ENCODE data around the gene KCNT1.

The KCNT1 gene

DNA sequence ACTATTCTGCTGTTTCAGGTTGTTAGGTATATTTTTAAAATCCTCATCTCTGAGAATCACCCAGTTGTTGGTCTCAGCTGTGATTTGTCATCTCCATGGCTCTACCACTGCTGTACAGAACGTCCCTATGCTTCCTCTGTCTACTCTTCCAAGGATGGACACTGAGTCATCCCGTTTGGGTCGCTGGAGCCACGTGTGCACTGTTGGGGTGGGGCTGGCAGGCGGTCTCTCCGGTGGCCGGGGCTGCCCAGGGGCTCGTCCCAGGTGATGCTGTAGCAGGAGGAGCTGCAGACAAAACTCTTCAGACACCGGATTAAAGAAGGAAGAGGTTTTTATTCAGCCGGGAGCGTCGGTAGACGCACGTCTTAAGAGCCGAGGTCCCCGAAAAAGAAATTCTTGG is 21.9 kb upstream of the KCNT1 start:
- Histone ChIP-seq H3K4me3 (ENCODE audit: low read length) (no peak overlapping the region), H3K36me3 (ENCODE audit: insufficient read depth, low read length) (no peaks in the 10 kb centered on the region), H3K9me3 (ENCODE audit: low read length) (no peaks in the 10 kb centered on the region), H3K4me1 (ENCODE audit: insufficient read depth, low read length) (no peaks in the 10 kb centered on the region), H2AFZ (ENCODE audit: low read depth, low read length) (no peak overlapping the region), H3K27me3 (ENCODE audit: insufficient read depth, low read length) (peaks cover 11% of the 10 kb centered on the region)

DNA sequence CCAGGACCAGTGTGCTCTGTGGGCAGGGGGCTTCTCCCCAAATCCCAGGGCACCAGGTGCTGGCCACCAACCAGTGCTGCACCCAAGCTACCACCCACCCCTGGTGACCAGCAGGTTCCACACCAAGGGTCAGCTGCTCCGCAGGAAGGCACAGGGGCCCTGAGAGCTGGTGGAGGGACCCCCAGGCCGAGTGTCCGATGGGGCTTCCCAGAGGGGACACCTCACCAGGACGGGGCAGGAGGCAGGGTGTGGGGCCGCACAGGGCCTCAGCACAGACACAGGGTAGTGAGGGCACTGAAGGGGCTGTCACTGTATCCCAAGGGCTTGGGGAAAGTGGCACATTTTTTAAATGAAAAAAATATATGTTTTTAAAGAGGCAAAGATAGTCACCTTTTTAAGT is 20.8 kb upstream of the KCNT1 start:
- Histone ChIP-seq H3K4me3 (ENCODE audit: low read length) (no peak overlapping the region), H3K4me1 (ENCODE audit: insufficient read depth, low read length) (no peaks in the 10 kb centered on the region)

DNA sequence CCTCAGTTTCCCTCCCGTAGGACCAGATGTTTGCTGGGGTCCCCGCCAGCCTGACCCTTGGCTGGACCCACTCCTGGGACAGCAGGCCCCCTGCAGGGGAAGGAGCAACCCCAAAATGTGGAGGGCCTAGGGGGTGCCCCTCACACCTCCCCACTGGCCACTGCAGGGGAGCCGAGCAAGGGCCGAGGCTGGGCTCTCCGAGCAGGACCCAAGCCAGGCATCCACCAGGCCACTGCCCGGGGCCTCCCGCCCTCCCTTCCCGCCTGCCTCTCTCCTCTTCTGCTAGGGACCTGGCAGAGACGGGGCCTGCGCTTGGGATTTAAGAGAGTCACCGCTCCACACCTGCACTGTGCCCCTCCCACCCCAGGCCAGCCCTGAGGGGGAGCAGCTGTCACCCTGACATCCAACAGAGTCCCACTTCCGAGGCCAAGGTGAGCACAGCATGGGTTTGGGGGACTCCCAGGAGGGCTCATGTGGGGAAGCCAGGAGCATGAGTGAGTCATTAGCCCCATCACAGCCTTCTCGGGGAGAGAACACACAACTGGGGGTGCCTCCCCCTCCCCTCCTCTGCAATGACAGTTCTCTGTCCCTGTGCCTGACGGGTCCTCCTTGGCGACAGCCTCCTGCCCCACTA is 18.5 kb upstream of the KCNT1 start:
- Histone ChIP-seq H3K4me3 (ENCODE audit: low read length) (no peak overlapping the region), H3K27me3 (ENCODE audit: insufficient read depth, low read length) (peaks cover 11% of the 10 kb centered on the region), H3K4me1 (ENCODE audit: insufficient read depth, low read length) (no peaks in the 10 kb centered on the region), H3K36me3 (ENCODE audit: insufficient read depth, low read length) (no peaks in the 10 kb centered on the region), H2AFZ (ENCODE audit: low read depth, low read length) (no peak overlapping the region), H3K9me3 (ENCODE audit: low read length) (no peaks in the 10 kb centered on the region)

More for the DNA sequence above, 20.8 kb upstream of the KCNT1 start:
- H3K36me3 ChIP-seq (ENCODE audit: insufficient read depth, low read length): no peaks in the 10 kb centered on the region
- peaks cover 11% of the 10 kb centered on the region for H3K27me3 ChIP-seq (ENCODE audit: insufficient read depth, low read length)
- H2AFZ ChIP-seq (ENCODE audit: low read depth, low read length): no peak overlapping the region
- no peaks in the 10 kb centered on the region for H3K9me3 ChIP-seq (ENCODE audit: low read length)

DNA sequence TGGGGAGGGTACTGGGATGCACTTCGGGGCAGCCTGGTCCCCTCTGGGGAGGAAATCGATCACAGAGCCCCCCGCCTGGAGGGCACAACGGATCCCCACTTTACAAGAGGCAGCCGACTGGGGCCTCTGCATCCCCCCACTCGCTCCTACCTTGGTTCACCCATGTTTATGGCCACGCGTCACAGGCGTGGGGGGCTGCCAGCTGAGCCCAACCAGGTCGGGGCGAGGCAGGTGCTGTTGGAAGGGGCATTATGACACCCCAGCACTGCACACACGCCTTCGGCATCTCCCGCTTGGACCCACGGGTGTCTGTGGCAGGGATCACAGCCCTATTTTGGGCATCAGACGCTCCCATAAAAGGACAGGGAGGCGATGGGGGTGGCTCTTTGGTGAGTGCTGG is 17.3 kb upstream of the KCNT1 start:
- Histone ChIP-seq H3K27me3 (ENCODE audit: insufficient read depth, low read length) (peaks cover 15% of the 10 kb centered on the region), H3K9me3 (ENCODE audit: low read length) (no peaks in the 10 kb centered on the region)

DNA sequence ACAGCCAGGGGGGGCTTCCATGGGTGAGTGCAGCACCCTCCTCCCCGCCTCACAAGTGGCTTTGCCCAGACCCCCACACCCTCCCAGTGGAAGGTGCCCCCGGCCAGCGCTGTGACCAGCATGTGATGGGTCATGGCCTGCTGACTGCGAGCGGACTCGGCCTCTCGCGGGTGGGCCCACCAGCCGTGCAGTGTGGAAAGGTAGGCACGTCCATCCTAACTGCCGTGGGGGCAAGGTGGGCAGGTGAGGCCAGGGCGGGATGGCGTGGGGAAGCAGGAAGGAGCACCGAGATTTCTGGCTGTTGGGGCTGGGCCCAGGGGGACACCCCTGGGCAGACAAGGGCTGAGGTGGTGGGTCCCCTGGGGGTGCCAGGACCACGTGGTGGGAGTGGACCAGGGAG is 14.8 kb upstream of the KCNT1 start:
- H3K4me1 ChIP-seq (ENCODE audit: insufficient read depth, low read length): no peaks in the 10 kb centered on the region
- no peaks in the 10 kb centered on the region for H3K9me3 ChIP-seq (ENCODE audit: low read length)
- H3K36me3 ChIP-seq (ENCODE audit: insufficient read depth, low read length): no peaks in the 10 kb centered on the region
- H3K4me3 ChIP-seq (ENCODE audit: low read length): no peak overlapping the region
- no peak overlapping the region for H2AFZ ChIP-seq (ENCODE audit: low read depth, low read length)
- H3K27me3 ChIP-seq (ENCODE audit: insufficient read depth, low read length): peaks cover 21% of the 10 kb centered on the region

More for the DNA sequence above, 17.3 kb upstream of the KCNT1 start:
- no peaks in the 10 kb centered on the region for H3K36me3 ChIP-seq (ENCODE audit: insufficient read depth, low read length)
- H3K4me3 ChIP-seq (ENCODE audit: low read length): no peak overlapping the region
- H2AFZ ChIP-seq (ENCODE audit: low read depth, low read length): no peak overlapping the region
- no peaks in the 10 kb centered on the region for H3K4me1 ChIP-seq (ENCODE audit: insufficient read depth, low read length)

- Histone ChIP-seq H3K9me3 (ENCODE audit: low read length) (no peaks in the 10 kb centered on the region), H3K4me1 (ENCODE audit: insufficient read depth, low read length) (no peaks in the 10 kb centered on the region), H3K4me3 (ENCODE audit: low read length) (no peak overlapping the region), H2AFZ (ENCODE audit: low read depth, low read length) (no peak overlapping the region), H3K27me3 (ENCODE audit: insufficient read depth, low read length) (peaks cover 36% of the 10 kb centered on the region), H3K36me3 (ENCODE audit: insufficient read depth, low read length) (no peaks in the 10 kb centered on the region)
Measured at GRCh38 chr9:135689011-135689410, 13.0 kb upstream of the KCNT1 start.

DNA sequence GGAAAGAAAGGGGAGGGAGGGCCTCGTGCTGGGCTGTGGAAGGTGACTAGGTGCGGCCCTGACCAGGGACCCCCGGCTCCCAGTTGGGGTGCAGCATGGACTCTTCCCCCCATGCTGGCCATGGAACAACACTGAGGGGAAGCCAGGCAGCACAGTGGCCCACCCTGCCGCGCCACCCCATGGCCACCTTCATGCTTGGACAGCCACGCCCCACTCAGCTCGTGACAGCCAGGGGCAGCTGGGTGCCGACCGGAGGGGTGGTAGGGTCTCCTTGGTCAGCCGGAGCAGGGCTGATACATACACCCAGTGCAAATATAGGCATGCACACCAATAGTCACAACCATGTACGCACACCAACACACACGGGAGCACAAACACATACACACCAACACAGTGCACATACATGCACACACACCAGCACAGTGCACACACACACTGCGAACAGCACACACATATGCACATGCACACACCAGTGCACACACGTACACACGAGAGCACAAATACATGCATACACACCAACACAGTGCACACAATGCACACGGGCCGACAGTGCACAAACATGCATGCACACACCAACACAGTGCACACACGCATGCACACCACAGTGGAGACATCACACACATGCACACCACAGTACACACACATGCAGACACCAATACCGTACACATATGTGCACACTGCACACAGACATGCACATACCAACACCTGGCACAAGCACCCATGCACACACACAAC is 11.0 kb upstream of the KCNT1 start:
- H2AFZ ChIP-seq (ENCODE audit: low read depth, low read length): no peak overlapping the region
- H3K4me3 ChIP-seq (ENCODE audit: low read length): no peak overlapping the region
- H3K27me3 ChIP-seq (ENCODE audit: insufficient read depth, low read length): peaks cover 45% of the 10 kb centered on the region
- no peaks in the 10 kb centered on the region for H3K9me3 ChIP-seq (ENCODE audit: low read length)
- H3K36me3 ChIP-seq (ENCODE audit: insufficient read depth, low read length): no peaks in the 10 kb centered on the region
- no peaks in the 10 kb centered on the region for H3K4me1 ChIP-seq (ENCODE audit: insufficient read depth, low read length)

GRCh38 chr9:135692410-135692809 is 9.6 kb upstream of the KCNT1 start:
- no peak overlapping the region for H2AFZ ChIP-seq (ENCODE audit: low read depth, low read length)
- H3K4me3 ChIP-seq (ENCODE audit: low read length): no peak overlapping the region
- H3K4me1 ChIP-seq (ENCODE audit: insufficient read depth, low read length): no peaks in the 10 kb centered on the region
- peaks cover 48% of the 10 kb centered on the region for H3K27me3 ChIP-seq (ENCODE audit: insufficient read depth, low read length)
- no peaks in the 10 kb centered on the region for H3K36me3 ChIP-seq (ENCODE audit: insufficient read depth, low read length)
- H3K9me3 ChIP-seq (ENCODE audit: low read length): no peaks in the 10 kb centered on the region

DNA sequence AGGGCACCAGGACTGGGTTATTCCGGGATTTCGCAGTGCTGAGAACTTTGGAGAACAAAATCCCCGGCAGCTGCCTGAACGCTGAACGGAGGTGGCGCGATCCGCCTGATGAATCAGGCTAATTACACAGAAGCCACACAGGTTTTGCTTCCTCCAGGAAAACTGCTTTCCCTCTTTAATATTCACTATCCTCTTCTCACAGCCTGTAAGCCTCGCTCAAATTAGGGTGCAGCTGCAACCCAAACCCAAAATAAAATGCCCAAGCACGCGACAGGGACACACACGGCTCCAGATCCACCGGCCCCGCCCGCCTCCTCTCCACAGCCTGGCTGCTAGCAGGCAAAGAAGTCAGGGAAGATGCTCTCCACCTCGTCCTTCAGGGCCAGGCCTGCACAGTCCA is 8.7 kb upstream of the KCNT1 start:
- H3K4me3 ChIP-seq (ENCODE audit: low read length): no peak overlapping the region
- H2AFZ ChIP-seq (ENCODE audit: low read depth, low read length): no peak overlapping the region
- H3K27me3 ChIP-seq (ENCODE audit: insufficient read depth, low read length): peaks cover 48% of the 10 kb centered on the region
- no peaks in the 10 kb centered on the region for H3K4me1 ChIP-seq (ENCODE audit: insufficient read depth, low read length)
- H3K36me3 ChIP-seq (ENCODE audit: insufficient read depth, low read length): no peaks in the 10 kb centered on the region
- H3K9me3 ChIP-seq (ENCODE audit: low read length): no peaks in the 10 kb centered on the region

- no peak overlapping the region for H3K4me3 ChIP-seq (ENCODE audit: low read length)
- no peaks in the 10 kb centered on the region for H3K36me3 ChIP-seq (ENCODE audit: insufficient read depth, low read length)
- H3K9me3 ChIP-seq (ENCODE audit: low read length): no peaks in the 10 kb centered on the region
- no peaks in the 10 kb centered on the region for H3K4me1 ChIP-seq (ENCODE audit: insufficient read depth, low read length)
- no peak overlapping the region for H2AFZ ChIP-seq (ENCODE audit: low read depth, low read length)
- H3K27me3 ChIP-seq (ENCODE audit: insufficient read depth, low read length): peaks cover 47% of the 10 kb centered on the region
Measured at GRCh38 chr9:135693771-135694170, 8.2 kb upstream of the KCNT1 start.

GRCh38 chr9:135694414-135694813 is 7.6 kb upstream of the KCNT1 start:
- H3K27me3 ChIP-seq (ENCODE audit: insufficient read depth, low read length): peaks cover 44% of the 10 kb centered on the region
- H3K9me3 ChIP-seq (ENCODE audit: low read length): no peaks in the 10 kb centered on the region
- H3K4me1 ChIP-seq (ENCODE audit: insufficient read depth, low read length): no peaks in the 10 kb centered on the region
- H3K4me3 ChIP-seq (ENCODE audit: low read length): no peak overlapping the region
- H2AFZ ChIP-seq (ENCODE audit: low read depth, low read length): no peak overlapping the region
- H3K36me3 ChIP-seq (ENCODE audit: insufficient read depth, low read length): no peaks in the 10 kb centered on the region

DNA sequence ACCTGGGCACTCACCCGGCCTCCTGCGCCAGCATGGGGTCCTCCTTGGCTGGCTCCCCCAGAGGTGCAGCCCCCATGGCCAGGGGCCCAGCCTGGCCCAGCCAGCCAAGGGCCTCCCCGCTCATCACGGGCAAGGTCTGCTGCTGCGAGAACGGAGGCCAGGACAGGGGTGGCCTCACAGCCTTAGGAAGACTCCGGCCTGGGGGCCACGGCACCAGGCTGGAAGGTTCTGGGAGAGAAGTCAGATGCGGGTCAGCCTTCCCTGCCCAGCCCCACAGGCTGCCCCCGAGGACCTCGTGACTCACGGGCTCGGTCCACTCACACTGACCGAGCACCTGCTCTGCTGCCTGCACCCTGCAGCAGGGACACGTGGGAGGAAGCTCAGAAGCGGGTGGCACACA is 6.9 kb upstream of the KCNT1 start:
- H3K4me3 ChIP-seq (ENCODE audit: low read length): no peak overlapping the region
- no peak overlapping the region for H2AFZ ChIP-seq (ENCODE audit: low read depth, low read length)
- no peaks in the 10 kb centered on the region for H3K36me3 ChIP-seq (ENCODE audit: insufficient read depth, low read length)
- no peaks in the 10 kb centered on the region for H3K9me3 ChIP-seq (ENCODE audit: low read length)
- H3K27me3 ChIP-seq (ENCODE audit: insufficient read depth, low read length): peaks cover 49% of the 10 kb centered on the region
- H3K4me1 ChIP-seq (ENCODE audit: insufficient read depth, low read length): no peaks in the 10 kb centered on the region

GRCh38 chr9:135695642-135696041 is 6.3 kb upstream of the KCNT1 start:
- no peaks in the 10 kb centered on the region for H3K36me3 ChIP-seq (ENCODE audit: insufficient read depth, low read length)
- H3K9me3 ChIP-seq (ENCODE audit: low read length): no peaks in the 10 kb centered on the region
- H3K4me1 ChIP-seq (ENCODE audit: insufficient read depth, low read length): no peaks in the 10 kb centered on the region
- no peak overlapping the region for H2AFZ ChIP-seq (ENCODE audit: low read depth, low read length)
- H3K27me3 ChIP-seq (ENCODE audit: insufficient read depth, low read length): peaks cover 51% of the 10 kb centered on the region
- H3K4me3 ChIP-seq (ENCODE audit: low read length): no peak overlapping the region

DNA sequence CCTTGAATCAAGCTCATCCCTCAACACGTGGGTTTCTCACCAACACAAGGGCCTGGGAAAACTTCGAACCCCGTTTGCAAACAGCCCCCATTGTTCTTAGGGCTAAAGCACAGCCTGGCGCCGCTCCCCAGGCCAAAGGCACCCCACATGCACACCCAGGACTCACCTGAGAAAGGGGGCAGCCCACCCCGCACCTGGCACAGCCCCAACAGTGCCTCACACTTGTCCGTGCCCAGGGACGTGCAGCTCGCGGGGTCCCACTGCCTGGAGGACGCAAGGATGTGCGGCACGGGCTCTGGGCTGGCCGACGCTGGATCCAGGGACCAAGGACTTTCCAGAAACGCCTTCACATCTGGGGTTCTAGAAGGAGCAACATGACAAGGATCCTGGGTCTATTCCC is 5.5 kb upstream of the KCNT1 start:
- H3K9me3 ChIP-seq (ENCODE audit: low read length): no peaks in the 10 kb centered on the region
- no peaks in the 10 kb centered on the region for H3K4me1 ChIP-seq (ENCODE audit: insufficient read depth, low read length)
- peaks cover 47% of the 10 kb centered on the region for H3K27me3 ChIP-seq (ENCODE audit: insufficient read depth, low read length)
- H3K4me3 ChIP-seq (ENCODE audit: low read length): no peak overlapping the region
- no peak overlapping the region for H2AFZ ChIP-seq (ENCODE audit: low read depth, low read length)
- no peaks in the 10 kb centered on the region for H3K36me3 ChIP-seq (ENCODE audit: insufficient read depth, low read length)

Measured in neuron (in vitro differentiated cells).